WTC11 (cell line): Measurements from ENCODE around the gene ACVR1. TPM values are rescaled to one million over a fixed set of nuclear protein-coding genes. Genes with fewer than 3 reads are reported as not detected.

Source experiments
- ATAC-seq: fragments of 200-7000 bp; cut with Tn5 transposase; 2 replicates; pipeline ENCODE4 v1.10.0; 2021; ENCODE audit warnings: mild to moderate bottlenecking, moderate library complexity
- CTCF ChIA-PET: fragments of 300-600 bp; sonication (Branson Sonifier 250); formaldehyde crosslinking; loops from one replicate; lab custom pipeline; 2021; ENCODE audit warnings: antibody characterized with exemption; lab: Charles Lee
- POLR2A ChIA-PET: fragments of 350-600 bp; sonication (Branson Sonifier 250); formaldehyde crosslinking; loops from one replicate; lab custom pipeline; 2021; ENCODE audit warnings: antibody characterized with exemption; lab: Charles Lee
- DNase-seq: peaks from one replicate; pipeline ENCODE4 v3.0.0; 2021; ENCODE audit warnings: low spot score
- H3K27ac Mint-ChIP-seq: 2 replicates; pipeline ENCODE4 v1.8.0; 2021; ENCODE audit warnings: mixed read lengths
- H3K27me3 Mint-ChIP-seq: 2 replicates; pipeline ENCODE4 v1.8.0; 2021; ENCODE audit warnings: low read depth, mild to moderate bottlenecking, moderate library complexity, mixed read lengths
- H3K36me3 Mint-ChIP-seq: 2 replicates; pipeline ENCODE4 v1.8.0; 2021; ENCODE audit warnings: mixed read lengths
- H3K4me1 Mint-ChIP-seq: 2 replicates; pipeline ENCODE4 v1.8.0; 2022; ENCODE audit warnings: mixed read lengths
- H3K4me3 Mint-ChIP-seq: 2 replicates; pipeline ENCODE4 v1.8.0; 2021; ENCODE audit warnings: mild to moderate bottlenecking, moderate library complexity, mixed read lengths
- H3K9me3 Mint-ChIP-seq: 2 replicates; pipeline ENCODE4 v1.8.0; 2021; ENCODE audit warnings: mixed read lengths
- ATF2 ChIP-seq: sonication (generic); formaldehyde crosslinking; IDR thresholded peaks from 2 replicates; pipeline ENCODE4 v1.8.1; 2022; ENCODE audit warnings: low read depth, missing genetic modification reagents, borderline replicate concordance
- ATF3 ChIP-seq: sonication (generic); formaldehyde crosslinking; conservative IDR thresholded peaks from 2 replicates; pipeline ENCODE4 v1.8.1; 2022; ENCODE audit warnings: mild to moderate bottlenecking, missing genetic modification reagents
- ATF6 ChIP-seq: sonication (generic); formaldehyde crosslinking; IDR thresholded peaks from 2 replicates; pipeline ENCODE4 v1.8.1; 2023; ENCODE audit warnings: mild to moderate bottlenecking, missing genetic modification reagents
- CBFB ChIP-seq: sonication (generic); formaldehyde crosslinking; IDR thresholded peaks from 2 replicates; pipeline ENCODE4 v1.8.1; 2022; ENCODE audit warnings: mild to moderate bottlenecking, low read depth, missing genetic modification reagents
- CDX4 ChIP-seq: fragments of 250-450 bp; sonication (Bioruptor Pico); IDR thresholded peaks from 2 replicates; pipeline ENCODE4 v1.9.0; 2021; ENCODE audit warnings: moderate library complexity, mild to moderate bottlenecking, inconsistent platforms, borderline replicate concordance
- ETV6 ChIP-seq: sonication (generic); formaldehyde crosslinking; IDR thresholded peaks from 2 replicates; pipeline ENCODE4 v1.8.1; 2022; ENCODE audit warnings: mild to moderate bottlenecking, missing genetic modification reagents
- GRHL2 ChIP-seq: fragments of 250-450 bp; sonication (Bioruptor Pico); IDR thresholded peaks from 2 replicates; pipeline ENCODE4 v1.8.0; 2022; ENCODE audit warnings: mild to moderate bottlenecking, moderate library complexity; ENCODE audit not compliant: insufficient replicate concordance, severe bottlenecking
- GTF2I ChIP-seq: fragments of 250-450 bp; sonication (Bioruptor Pico); conservative IDR thresholded peaks from 2 replicates; pipeline ENCODE4 v1.4.0; 2021; ENCODE audit warnings: mild to moderate bottlenecking
- IRF1 ChIP-seq: sonication (generic); formaldehyde crosslinking; IDR thresholded peaks from 2 replicates; pipeline ENCODE4 v1.8.0; 2023; ENCODE audit warnings: missing genetic modification reagents
- OVOL2 ChIP-seq: fragments of 250-450 bp; sonication (Bioruptor Pico); IDR thresholded peaks from 2 replicates; pipeline ENCODE4 v1.9.0; 2021; ENCODE audit warnings: mild to moderate bottlenecking, borderline replicate concordance
- RORB ChIP-seq: fragments of 250-450 bp; sonication (Bioruptor Pico); IDR thresholded peaks from 2 replicates; pipeline ENCODE4 v1.9.0; 2021; ENCODE audit warnings: mild to moderate bottlenecking
- SOX15 ChIP-seq: fragments of 250-450 bp; sonication (Bioruptor Pico); IDR thresholded peaks from 2 replicates; pipeline ENCODE4 v1.9.0; 2021; ENCODE audit warnings: mild to moderate bottlenecking
- TCF7 ChIP-seq: sonication (generic); formaldehyde crosslinking; IDR thresholded peaks from 2 replicates; pipeline ENCODE4 v1.8.0; 2022; ENCODE audit warnings: mild to moderate bottlenecking, low read depth, missing genetic modification reagents, moderate library complexity
- ZNF263 ChIP-seq: sonication (generic); formaldehyde crosslinking; IDR thresholded peaks from 2 replicates; pipeline ENCODE4 v1.8.1; 2022; ENCODE audit warnings: low read depth, mild to moderate bottlenecking, moderate library complexity, missing genetic modification reagents
- ZNF396 ChIP-seq: fragments of 250-450 bp; sonication (Bioruptor Pico); IDR thresholded peaks from 2 replicates; pipeline ENCODE4 v1.8.0; 2021; ENCODE audit warnings: mild to moderate bottlenecking, moderate library complexity, borderline replicate concordance
- total RNA-seq: library from RNA; stranded (reverse); gene quantifications from 3 replicates; pipeline ENCODE4 v1.2.3, GENCODE V29; 2021
- TF ChIP-seq, protein P1 (sequence below): fragments of 250-450 bp; sonication (Bioruptor Pico); IDR thresholded peaks from 2 replicates; pipeline ENCODE4 v1.9.0; 2021; ENCODE audit warnings: mild to moderate bottlenecking
- TF ChIP-seq, protein P2 (sequence below): sonication (generic); formaldehyde crosslinking; IDR thresholded peaks from 2 replicates; pipeline ENCODE4 v1.8.0; 2022; ENCODE audit warnings: mild to moderate bottlenecking, missing genetic modification reagents
- TF ChIP-seq, protein P3 (sequence below): sonication (generic); formaldehyde crosslinking; IDR thresholded peaks from 2 replicates; pipeline ENCODE4 v1.8.1; 2023; ENCODE audit warnings: mild to moderate bottlenecking, moderate library complexity, missing genetic modification reagents
- TF ChIP-seq, protein P4 (sequence below): fragments of 250-450 bp; sonication (Bioruptor Pico); IDR thresholded peaks from 2 replicates; pipeline ENCODE4 v1.9.0; 2021; ENCODE audit warnings: mild to moderate bottlenecking

ACVR1 gene
- total RNA-seq, 1 experiment from 2014 or later = 19.2 TPM

- no peak for TF ChIP-seq RORB (CRISPR knock-in tag)
- TF ChIP-seq ATF2 (CRISPR knock-in tag) = no peak
- TF ChIP-seq ATF3 = no peak
- no peak for TF ChIP-seq GRHL2
- TF ChIP-seq CBFB (CRISPR knock-in tag) = no peak
- TF ChIP-seq CDX4 (CRISPR knock-in tag) = no peak
- TF ChIP-seq TCF7 (CRISPR knock-in tag) = no peak
- TF ChIP-seq, protein P1, sequence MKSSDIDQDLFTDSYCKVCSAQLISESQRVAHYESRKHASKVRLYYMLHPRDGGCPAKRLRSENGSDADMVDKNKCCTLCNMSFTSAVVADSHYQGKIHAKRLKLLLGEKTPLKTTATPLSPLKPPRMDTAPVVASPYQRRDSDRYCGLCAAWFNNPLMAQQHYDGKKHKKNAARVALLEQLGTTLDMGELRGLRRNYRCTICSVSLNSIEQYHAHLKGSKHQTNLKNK (CRISPR knock-in tag) = no peak
- TF ChIP-seq OVOL2 (CRISPR knock-in tag) = no peak
- TF ChIP-seq, protein P2, sequence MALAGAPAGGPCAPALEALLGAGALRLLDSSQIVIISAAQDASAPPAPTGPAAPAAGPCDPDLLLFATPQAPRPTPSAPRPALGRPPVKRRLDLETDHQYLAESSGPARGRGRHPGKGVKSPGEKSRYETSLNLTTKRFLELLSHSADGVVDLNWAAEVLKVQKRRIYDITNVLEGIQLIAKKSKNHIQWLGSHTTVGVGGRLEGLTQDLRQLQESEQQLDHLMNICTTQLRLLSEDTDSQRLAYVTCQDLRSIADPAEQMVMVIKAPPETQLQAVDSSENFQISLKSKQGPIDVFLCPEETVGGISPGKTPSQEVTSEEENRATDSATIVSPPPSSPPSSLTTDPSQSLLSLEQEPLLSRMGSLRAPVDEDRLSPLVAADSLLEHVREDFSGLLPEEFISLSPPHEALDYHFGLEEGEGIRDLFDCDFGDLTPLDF (CRISPR knock-in tag) = no peak
- no peak for TF ChIP-seq ZNF263 (CRISPR knock-in tag)
- TF ChIP-seq ETV6 (CRISPR knock-in tag) = no peak
- TF ChIP-seq SOX15 (CRISPR knock-in tag) = no peak
- TF ChIP-seq, protein P3, sequence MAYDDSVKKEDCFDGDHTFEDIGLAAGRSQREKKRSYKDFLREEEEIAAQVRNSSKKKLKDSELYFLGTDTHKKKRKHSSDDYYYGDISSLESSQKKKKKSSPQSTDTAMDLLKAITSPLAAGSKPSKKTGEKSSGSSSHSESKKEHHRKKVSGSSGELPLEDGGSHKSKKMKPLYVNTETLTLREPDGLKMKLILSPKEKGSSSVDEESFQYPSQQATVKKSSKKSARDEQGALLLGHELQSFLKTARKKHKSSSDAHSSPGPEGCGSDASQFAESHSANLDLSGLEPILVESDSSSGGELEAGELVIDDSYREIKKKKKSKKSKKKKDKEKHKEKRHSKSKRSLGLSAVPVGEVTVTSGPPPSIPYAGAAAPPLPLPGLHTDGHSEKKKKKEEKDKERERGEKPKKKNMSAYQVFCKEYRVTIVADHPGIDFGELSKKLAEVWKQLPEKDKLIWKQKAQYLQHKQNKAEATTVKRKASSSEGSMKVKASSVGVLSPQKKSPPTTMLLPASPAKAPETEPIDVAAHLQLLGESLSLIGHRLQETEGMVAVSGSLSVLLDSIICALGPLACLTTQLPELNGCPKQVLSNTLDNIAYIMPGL (CRISPR knock-in tag) = no peak
- TF ChIP-seq, protein P4, sequence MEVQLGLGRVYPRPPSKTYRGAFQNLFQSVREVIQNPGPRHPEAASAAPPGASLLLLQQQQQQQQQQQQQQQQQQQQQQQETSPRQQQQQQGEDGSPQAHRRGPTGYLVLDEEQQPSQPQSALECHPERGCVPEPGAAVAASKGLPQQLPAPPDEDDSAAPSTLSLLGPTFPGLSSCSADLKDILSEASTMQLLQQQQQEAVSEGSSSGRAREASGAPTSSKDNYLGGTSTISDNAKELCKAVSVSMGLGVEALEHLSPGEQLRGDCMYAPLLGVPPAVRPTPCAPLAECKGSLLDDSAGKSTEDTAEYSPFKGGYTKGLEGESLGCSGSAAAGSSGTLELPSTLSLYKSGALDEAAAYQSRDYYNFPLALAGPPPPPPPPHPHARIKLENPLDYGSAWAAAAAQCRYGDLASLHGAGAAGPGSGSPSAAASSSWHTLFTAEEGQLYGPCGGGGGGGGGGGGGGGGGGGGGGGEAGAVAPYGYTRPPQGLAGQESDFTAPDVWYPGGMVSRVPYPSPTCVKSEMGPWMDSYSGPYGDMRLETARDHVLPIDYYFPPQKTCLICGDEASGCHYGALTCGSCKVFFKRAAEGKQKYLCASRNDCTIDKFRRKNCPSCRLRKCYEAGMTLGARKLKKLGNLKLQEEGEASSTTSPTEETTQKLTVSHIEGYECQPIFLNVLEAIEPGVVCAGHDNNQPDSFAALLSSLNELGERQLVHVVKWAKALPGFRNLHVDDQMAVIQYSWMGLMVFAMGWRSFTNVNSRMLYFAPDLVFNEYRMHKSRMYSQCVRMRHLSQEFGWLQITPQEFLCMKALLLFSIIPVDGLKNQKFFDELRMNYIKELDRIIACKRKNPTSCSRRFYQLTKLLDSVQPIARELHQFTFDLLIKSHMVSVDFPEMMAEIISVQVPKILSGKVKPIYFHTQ = no peak
- no peak for TF ChIP-seq GTF2I (CRISPR knock-in tag)
- TF ChIP-seq, all 79 proteins: peak for 0
- H3K4me3 Mint-ChIP-seq = no peak overlapping the region
- H3K27me3 Mint-ChIP-seq = no peaks in the 10 kb centered on the region
- no peak overlapping the region for H3K27ac Mint-ChIP-seq
- ChIA-PET POLR2A (no interaction called here), CTCF (no interaction called here)
- no peak for DNase-seq
- ATAC-seq = no peak
- no peaks in the 10 kb centered on the region for H3K9me3 Mint-ChIP-seq
- H3K36me3 Mint-ChIP-seq = no peaks in the 10 kb centered on the region
- H3K4me1 Mint-ChIP-seq = peaks cover 14% of the 10 kb centered on the region
Measured at GRCh38 chr2:157808421-157808820, 67.7 kb downstream of the ACVR1 start.

- H3K27me3 Mint-ChIP-seq = no peaks in the 10 kb centered on the region
- H3K4me1 Mint-ChIP-seq = peaks cover 14% of the 10 kb centered on the region
- no peaks in the 10 kb centered on the region for H3K9me3 Mint-ChIP-seq
- H3K36me3 Mint-ChIP-seq = no peaks in the 10 kb centered on the region
- H3K4me3 Mint-ChIP-seq = no peak overlapping the region
- DNase-seq (no peak), ATAC-seq (no peak)
- H3K27ac Mint-ChIP-seq = no peak overlapping the region
- CTCF ChIA-PET = interaction anchor here (1.6 kb wide), 1 partner anchor 13 kb away, joined by 5 read pairs; no protein-coding TSS in a partner anchor
- POLR2A ChIA-PET = interaction anchor here (1.0 kb wide), 1 partner anchor 70 kb away, joined by 3 read pairs; the partner anchor contains the start of gene ACVR1
- no peak for TF ChIP-seq IRF1 (CRISPR knock-in tag)
- TF ChIP-seq, protein P1 (CRISPR knock-in tag) = no peak
- no peak for TF ChIP-seq ZNF396
- no peak for TF ChIP-seq ATF6 (CRISPR knock-in tag)
Measured at GRCh38 chr2:157806426-157807077, 69.6 kb downstream of the ACVR1 start.
